HG03442 (cell line): ENCODE data around the gene C6orf136.

Experiments
- ATAC-seq: cut with Tn5 transposase; IDR thresholded peaks from one replicate; pipeline ENCODE4 v1.9.1; 2021; ENCODE audit warnings: mild to moderate bottlenecking, moderate library complexity; ENCODE audit not compliant: unreplicated experiment

C6orf136 gene

GRCh38 chr6:30615958-30616810 lies 30.7 kb upstream of the C6orf136 start:
- no peak for ATAC-seq

GRCh38 chr6:30616811-30617564 lies 29.9 kb upstream of the C6orf136 start, which contains the start of gene PPP1R10:
Gene PPP1R10 (minus strand): TSS chr6:30617243. CDS start chr6:30609944, 7,299 bp downstream.
- peak; percentile 75 for ATAC-seq

GRCh38 chr6:30617565-30618269 lies 29.2 kb upstream of the C6orf136 start, which contains the start of gene MRPS18B:
Gene MRPS18B (plus strand): TSS chr6:30617840. CDS start chr6:30617866, 26 bp downstream.
- ATAC-seq, result peak; percentile 68

GRCh38 chr6:30618270-30618797 lies 28.6 kb upstream of the C6orf136 start:
- no peak for ATAC-seq

- ATAC-seq, result no peak
Observed at GRCh38 chr6:30619561-30619960, 27.4 kb upstream of the C6orf136 start.

- no peak for ATAC-seq
Observed at GRCh38 chr6:30625511-30625910, 21.4 kb upstream of the C6orf136 start.

GRCh38 chr6:30626484-30627366 lies 20.2 kb upstream of the C6orf136 start, which contains the start of gene ATAT1:
Gene ATAT1 (plus strand): TSS chr6:30626874.
- ATAC-seq, result peak; percentile 74

- no peak for ATAC-seq
Observed at GRCh38 chr6:30635834-30636233, 11.1 kb upstream of the C6orf136 start.

GRCh38 chr6:30640481-30640880 lies 6.5 kb upstream of the C6orf136 start:
- no peak for ATAC-seq

- ATAC-seq, result no peak
Observed at GRCh38 chr6:30641048-30641447, 5.9 kb upstream of the C6orf136 start.

GRCh38 chr6:30643656-30644055 lies 3.3 kb upstream of the C6orf136 start:
- no peak for ATAC-seq

- no peak for ATAC-seq
Observed at GRCh38 chr6:30644769-30645168, 2.2 kb upstream of the C6orf136 start.

- ATAC-seq, result no peak
Observed at GRCh38 chr6:30645989-30646388, 944 bp upstream of the C6orf136 start.

GRCh38 chr6:30647242-30648116 lies 546 bp downstream of the C6orf136 start:
- ATAC-seq, result peak; percentile 64

- no peak for ATAC-seq
Observed at GRCh38 chr6:30651143-30651542, 4.2 kb downstream of the C6orf136 start.

- no peak for ATAC-seq
Observed at GRCh38 chr6:30654798-30655742, 8.1 kb downstream of the C6orf136 start.

- no peak for ATAC-seq
Observed at GRCh38 chr6:30655743-30656094, 8.8 kb downstream of the C6orf136 start.

- ATAC-seq, result no peak
Observed at GRCh38 chr6:30656513-30656912, 9.6 kb downstream of the C6orf136 start.
